ENCODE measurements around the gene IRF6.

DNA sequence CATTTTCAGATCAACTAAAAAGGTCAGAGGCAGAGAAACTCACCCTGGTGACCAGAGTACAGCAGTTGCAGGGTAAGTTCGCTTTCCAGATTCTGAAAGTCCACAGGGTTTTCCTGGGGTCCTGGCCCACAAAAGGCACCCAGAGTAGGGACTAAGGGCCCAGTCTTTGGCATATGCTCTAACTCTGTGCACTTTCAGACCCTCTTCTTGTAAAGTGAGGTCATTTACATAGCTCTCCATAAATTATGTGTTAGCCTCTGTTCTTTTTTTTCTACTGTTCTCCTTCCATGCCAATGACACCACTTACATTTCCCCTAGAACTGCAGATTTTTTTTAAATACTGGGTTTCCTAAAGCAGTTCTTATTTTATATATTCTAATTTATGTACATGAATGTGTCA is 27.8 kb downstream of the IRF6 start:
- TF ChIP-seq, protein P1, sequence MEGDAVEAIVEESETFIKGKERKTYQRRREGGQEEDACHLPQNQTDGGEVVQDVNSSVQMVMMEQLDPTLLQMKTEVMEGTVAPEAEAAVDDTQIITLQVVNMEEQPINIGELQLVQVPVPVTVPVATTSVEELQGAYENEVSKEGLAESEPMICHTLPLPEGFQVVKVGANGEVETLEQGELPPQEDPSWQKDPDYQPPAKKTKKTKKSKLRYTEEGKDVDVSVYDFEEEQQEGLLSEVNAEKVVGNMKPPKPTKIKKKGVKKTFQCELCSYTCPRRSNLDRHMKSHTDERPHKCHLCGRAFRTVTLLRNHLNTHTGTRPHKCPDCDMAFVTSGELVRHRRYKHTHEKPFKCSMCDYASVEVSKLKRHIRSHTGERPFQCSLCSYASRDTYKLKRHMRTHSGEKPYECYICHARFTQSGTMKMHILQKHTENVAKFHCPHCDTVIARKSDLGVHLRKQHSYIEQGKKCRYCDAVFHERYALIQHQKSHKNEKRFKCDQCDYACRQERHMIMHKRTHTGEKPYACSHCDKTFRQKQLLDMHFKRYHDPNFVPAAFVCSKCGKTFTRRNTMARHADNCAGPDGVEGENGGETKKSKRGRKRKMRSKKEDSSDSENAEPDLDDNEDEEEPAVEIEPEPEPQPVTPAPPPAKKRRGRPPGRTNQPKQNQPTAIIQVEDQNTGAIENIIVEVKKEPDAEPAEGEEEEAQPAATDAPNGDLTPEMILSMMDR (IDR thresholded peaks at IDR 0.05; ENCODE audit: insufficient read depth, low read length, poor library complexity, severe bottlenecking), result no peak
- TF ChIP-seq EZH2phosphoT487 (conservative IDR thresholded peaks at IDR 0.05; ENCODE audit: low read length), result no peak

Measured in SU-DHL-6 (cell line).